Measurements from ENCODE around the gene ISM1.

ISM1 gene

GRCh38 chr20:13220904-13221297 is at the start of gene ISM1:
Gene ISM1, plus strand, starts transcription at chr20:13221274. Its CDS starts 503 bp downstream, at chr20:13221777.
- in situ Hi-C loops (cut with MboI; ENCODE audit: low sequenced_read_pairs): no loop called here

GRCh38 chr20:13173201-13173600 is 47.9 kb upstream of the ISM1 start:
- in situ Hi-C loops (cut with MboI; ENCODE audit: low sequenced_read_pairs): no loop called here

- in situ Hi-C loops (cut with MboI; ENCODE audit: low sequenced_read_pairs): no loop called here
Observed at GRCh38 chr20:13174402-13174801, 46.7 kb upstream of the ISM1 start.

GRCh38 chr20:13180986-13181889 is 39.8 kb upstream of the ISM1 start:
- in situ Hi-C loops (cut with MboI; ENCODE audit: low sequenced_read_pairs): no loop called here

GRCh38 chr20:13183005-13183404 is 38.1 kb upstream of the ISM1 start:
- in situ Hi-C loops (cut with MboI; ENCODE audit: low sequenced_read_pairs): no loop called here

GRCh38 chr20:13186043-13186774 is 34.9 kb upstream of the ISM1 start:
- in situ Hi-C loops (cut with MboI; ENCODE audit: low sequenced_read_pairs): no loop called here

- in situ Hi-C loops (cut with MboI; ENCODE audit: low sequenced_read_pairs): no loop called here
Observed at GRCh38 chr20:13187899-13188298, 33.2 kb upstream of the ISM1 start.

GRCh38 chr20:13199279-13199678 is 21.8 kb upstream of the ISM1 start:
- in situ Hi-C loops (cut with MboI; ENCODE audit: low sequenced_read_pairs): no loop called here

GRCh38 chr20:13200767-13201500 is 20.1 kb upstream of the ISM1 start:
- in situ Hi-C loops (cut with MboI; ENCODE audit: low sequenced_read_pairs): no loop called here

- in situ Hi-C loops (cut with MboI; ENCODE audit: low sequenced_read_pairs): no loop called here
Observed at GRCh38 chr20:13202565-13202964, 18.5 kb upstream of the ISM1 start.

- in situ Hi-C loops (cut with MboI; ENCODE audit: low sequenced_read_pairs): no loop called here
Observed at GRCh38 chr20:13205425-13205824, 15.6 kb upstream of the ISM1 start.

- in situ Hi-C loops (cut with MboI; ENCODE audit: low sequenced_read_pairs): no loop called here
Observed at GRCh38 chr20:13205848-13206434, 15.1 kb upstream of the ISM1 start.

- in situ Hi-C loops (cut with MboI; ENCODE audit: low sequenced_read_pairs): no loop called here
Observed at GRCh38 chr20:13207016-13207415, 14.1 kb upstream of the ISM1 start.

- in situ Hi-C loops (cut with MboI; ENCODE audit: low sequenced_read_pairs): no loop called here
Observed at GRCh38 chr20:13211956-13212618, 9.0 kb upstream of the ISM1 start.

- in situ Hi-C loops (cut with MboI; ENCODE audit: low sequenced_read_pairs): no loop called here
Observed at GRCh38 chr20:13212750-13213149, 8.3 kb upstream of the ISM1 start.

- in situ Hi-C loops (cut with MboI; ENCODE audit: low sequenced_read_pairs): no loop called here
Observed at GRCh38 chr20:13213335-13213734, 7.7 kb upstream of the ISM1 start.

GRCh38 chr20:13216533-13216932 is 4.5 kb upstream of the ISM1 start:
- in situ Hi-C loops (cut with MboI; ENCODE audit: low sequenced_read_pairs): no loop called here

GRCh38 chr20:13219327-13220193 is 1.5 kb upstream of the ISM1 start:
- in situ Hi-C loops (cut with MboI; ENCODE audit: low sequenced_read_pairs): no loop called here

GRCh38 chr20:13220194-13220903 is 725 bp upstream of the ISM1 start:
- in situ Hi-C loops (cut with MboI; ENCODE audit: low sequenced_read_pairs): no loop called here

Data from hTERT RPE-1 (cell line).